Central memory CD4-positive, alpha-beta T cell (primary cell): ENCODE results near the gene TTC13.
"Not testable (repeated sequence)": the region's sequence is repeated elsewhere in the genome, so short reads cannot be mapped to it uniquely, and the experiment has no call there.

ENCODE experiments used
- DNase-seq: peaks from one replicate; pipeline ENCODE4 v3.0.0; 2022

TTC13 gene

GRCh38 chr1:230992100-230992774 is 13.6 kb upstream of the TTC13 start:
- DNase-seq: no peak

- no peak for DNase-seq
Observed at GRCh38 chr1:230987448-230987847, 8.8 kb upstream of the TTC13 start.

GRCh38 chr1:230986976-230987375 is 8.3 kb upstream of the TTC13 start:
- DNase-seq: no peak

- no peak for DNase-seq
Observed at GRCh38 chr1:230985711-230986110, 7.0 kb upstream of the TTC13 start.

- not testable (repeated sequence) for DNase-seq
Observed at GRCh38 chr1:230984622-230985515, 6.2 kb upstream of the TTC13 start.

- DNase-seq: no peak
Observed at GRCh38 chr1:230983811-230984210, 5.2 kb upstream of the TTC13 start.

GRCh38 chr1:230982696-230983095 is 4.0 kb upstream of the TTC13 start:
- DNase-seq: no peak

GRCh38 chr1:230979952-230980351 is 1.3 kb upstream of the TTC13 start:
- DNase-seq: peak; percentile 41

- DNase-seq: peak; percentile 21
Observed at GRCh38 chr1:230979389-230979716, 692 bp upstream of the TTC13 start.

- DNase-seq: no peak
Observed at GRCh38 chr1:230977761-230978490, 735 bp downstream of the TTC13 start.

- peak; percentile 76 for DNase-seq
Observed at GRCh38 chr1:230976825-230977747, 1.6 kb downstream of the TTC13 start.

GRCh38 chr1:230976360-230976759 is 2.3 kb downstream of the TTC13 start:
- no peak for DNase-seq

GRCh38 chr1:230975636-230976035 is 3.0 kb downstream of the TTC13 start:
- DNase-seq: no peak

- peak; percentile 84 for DNase-seq
Observed at GRCh38 chr1:230972855-230973271, 5.8 kb downstream of the TTC13 start.

GRCh38 chr1:230971771-230972170 is 6.9 kb downstream of the TTC13 start:
- no peak for DNase-seq

GRCh38 chr1:230970432-230970831 is 8.2 kb downstream of the TTC13 start:
- no peak for DNase-seq

- no peak for DNase-seq
Observed at GRCh38 chr1:230966358-230966873, 12.2 kb downstream of the TTC13 start.

GRCh38 chr1:230965535-230965934 is 13.1 kb downstream of the TTC13 start:
- DNase-seq: no peak

GRCh38 chr1:230964896-230965295 is 13.8 kb downstream of the TTC13 start:
- DNase-seq: no peak

- no peak for DNase-seq
Observed at GRCh38 chr1:230958370-230958769, 20.3 kb downstream of the TTC13 start.

- DNase-seq: no peak
Observed at GRCh38 chr1:230957580-230957989, 21.1 kb downstream of the TTC13 start.

- no peak for DNase-seq
Observed at GRCh38 chr1:230950404-230950803, 28.3 kb downstream of the TTC13 start.
